ENCODE results near the gene GBX1.

- TF ChIP-seq, protein P1, sequence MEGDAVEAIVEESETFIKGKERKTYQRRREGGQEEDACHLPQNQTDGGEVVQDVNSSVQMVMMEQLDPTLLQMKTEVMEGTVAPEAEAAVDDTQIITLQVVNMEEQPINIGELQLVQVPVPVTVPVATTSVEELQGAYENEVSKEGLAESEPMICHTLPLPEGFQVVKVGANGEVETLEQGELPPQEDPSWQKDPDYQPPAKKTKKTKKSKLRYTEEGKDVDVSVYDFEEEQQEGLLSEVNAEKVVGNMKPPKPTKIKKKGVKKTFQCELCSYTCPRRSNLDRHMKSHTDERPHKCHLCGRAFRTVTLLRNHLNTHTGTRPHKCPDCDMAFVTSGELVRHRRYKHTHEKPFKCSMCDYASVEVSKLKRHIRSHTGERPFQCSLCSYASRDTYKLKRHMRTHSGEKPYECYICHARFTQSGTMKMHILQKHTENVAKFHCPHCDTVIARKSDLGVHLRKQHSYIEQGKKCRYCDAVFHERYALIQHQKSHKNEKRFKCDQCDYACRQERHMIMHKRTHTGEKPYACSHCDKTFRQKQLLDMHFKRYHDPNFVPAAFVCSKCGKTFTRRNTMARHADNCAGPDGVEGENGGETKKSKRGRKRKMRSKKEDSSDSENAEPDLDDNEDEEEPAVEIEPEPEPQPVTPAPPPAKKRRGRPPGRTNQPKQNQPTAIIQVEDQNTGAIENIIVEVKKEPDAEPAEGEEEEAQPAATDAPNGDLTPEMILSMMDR (optimal IDR thresholded peaks at IDR 0.05 in 1 of 3, IDR thresholded peaks at IDR 0.05 in 1 of 3, conservative IDR thresholded peaks at IDR 0.05 in 1 of 3; ENCODE audit: extremely low read depth in 1 of 3, insufficient read depth in 2 of 3, low read length in 3 of 3): no peak
- TF ChIP-seq EZH2 (IDR thresholded peaks at IDR 0.05; ENCODE audit: low read length): no peak
Measured at GRCh38 chr7:151177310-151177709, 9.8 kb upstream of the GBX1 start.
